ENCODE measurements around the gene ROCK1.

The ROCK1 gene

GRCh38 chr18:21101172-21101571 is 10.4 kb downstream of the ROCK1 start:
- no peak for DNase-seq

GRCh38 chr18:21100678-21101077 is 10.9 kb downstream of the ROCK1 start:
- DNase-seq, result no peak

- DNase-seq, result no peak
Observed at GRCh38 chr18:21100146-21100545, 11.5 kb downstream of the ROCK1 start.

- no peak for DNase-seq
Observed at GRCh38 chr18:21099442-21099841, 12.2 kb downstream of the ROCK1 start.

GRCh38 chr18:21096760-21097159 is 14.9 kb downstream of the ROCK1 start:
- no peak for DNase-seq

GRCh38 chr18:21093133-21093532 is 18.5 kb downstream of the ROCK1 start:
- no peak for DNase-seq

- no peak for DNase-seq
Observed at GRCh38 chr18:21090680-21091079, 20.9 kb downstream of the ROCK1 start.

- no peak for DNase-seq
Observed at GRCh38 chr18:21085579-21086166, 25.9 kb downstream of the ROCK1 start.

- no peak for DNase-seq
Observed at GRCh38 chr18:21084511-21085078, 27.0 kb downstream of the ROCK1 start.

- no peak for DNase-seq
Observed at GRCh38 chr18:21083017-21083416, 28.6 kb downstream of the ROCK1 start.

GRCh38 chr18:21081426-21081825 is 30.2 kb downstream of the ROCK1 start:
- DNase-seq, result no peak

GRCh38 chr18:21080576-21080975 is 31.0 kb downstream of the ROCK1 start:
- DNase-seq, result no peak

GRCh38 chr18:21074336-21075323 is 37.0 kb downstream of the ROCK1 start:
- peak in 2 of 3 experiments; percentile 2 to 58 for DNase-seq

- no peak for DNase-seq
Observed at GRCh38 chr18:21073180-21073579, 38.4 kb downstream of the ROCK1 start.

- no peak for DNase-seq
Observed at GRCh38 chr18:21071071-21071470, 40.5 kb downstream of the ROCK1 start.

GRCh38 chr18:21069468-21069867 is 42.1 kb downstream of the ROCK1 start:
- no peak for DNase-seq

GRCh38 chr18:21064347-21064746 is 47.3 kb downstream of the ROCK1 start:
- no peak for DNase-seq

- peak in 1 of 3 experiments; percentile 17 for DNase-seq
Observed at GRCh38 chr18:21063011-21063410, 48.6 kb downstream of the ROCK1 start.

- no peak for DNase-seq
Observed at GRCh38 chr18:21057112-21057511, 54.5 kb downstream of the ROCK1 start.

GRCh38 chr18:21056545-21056944 is 55.1 kb downstream of the ROCK1 start:
- no peak for DNase-seq

GRCh38 chr18:21054252-21054821 is 57.3 kb downstream of the ROCK1 start:
- DNase-seq, result no peak

GRCh38 chr18:21053127-21053526 is 58.5 kb downstream of the ROCK1 start:
- no peak for DNase-seq

- no peak for DNase-seq
Observed at GRCh38 chr18:21052385-21052784, 59.2 kb downstream of the ROCK1 start.

- DNase-seq, result no peak
Observed at GRCh38 chr18:21051620-21052019, 60.0 kb downstream of the ROCK1 start.

All from NCI-H1417 (cell line).